Measurements from ENCODE around the gene FSTL4. TPM values are rescaled to one million over a fixed set of nuclear protein-coding genes. Genes with fewer than 3 reads are reported as not detected.

Gene FSTL4
- total RNA-seq, 4 donors from 2014 or later = 0.18 to 0.27 (median 0.20) TPM; not detected in 1

GRCh38 chr5:133334796-133335639 lies 277.3 kb downstream of the FSTL4 start:
- Histone ChIP-seq H3K27ac (no peak overlapping the region), H3K4me3 (no peak overlapping the region), H3K27me3 (no peaks in the 10 kb centered on the region), H3K4me1 (peaks cover 0 to 6% of the 10 kb centered on the region in 2 donors), H3K36me3 (no peaks in the 10 kb centered on the region), H3K9me3 (no peaks in the 10 kb centered on the region)
- intact Hi-C loops (cut with DNase I; ENCODE audit: low total_unique reads) = no loop called here
- DNase-seq = no peak
- in situ Hi-C loops (cut with MboI; ENCODE audit: low sequenced_read_pairs in 4 of 4) = no loop called here
- TF ChIP-seq POLR2A (IDR thresholded peaks at IDR 0.05) = no peak
- TF ChIP-seq CTCF (IDR thresholded peaks at IDR 0.05 in 4 of 5, conservative IDR thresholded peaks at IDR 0.05 in 1 of 5) = no peak
- no peak for ATAC-seq

GRCh38 chr5:133333326-133334150 lies 278.8 kb downstream of the FSTL4 start:
- in situ Hi-C loops (cut with MboI; ENCODE audit: low sequenced_read_pairs in 4 of 4) (no loop called here), intact Hi-C loops (cut with DNase I; ENCODE audit: low total_unique reads) (no loop called here)
- no peak overlapping the region for H3K27ac ChIP-seq
- peaks cover 0 to 6% of the 10 kb centered on the region in 2 donors for H3K4me1 ChIP-seq
- no peaks in the 10 kb centered on the region for H3K36me3 ChIP-seq
- H3K4me3 ChIP-seq = no peak overlapping the region
- ATAC-seq = no peak
- H3K27me3 ChIP-seq = no peaks in the 10 kb centered on the region
- DNase-seq = no peak
- H3K9me3 ChIP-seq = no peaks in the 10 kb centered on the region
- no peak for TF ChIP-seq POLR2A (IDR thresholded peaks at IDR 0.05)
- TF ChIP-seq CTCF (IDR thresholded peaks at IDR 0.05 in 4 of 5, conservative IDR thresholded peaks at IDR 0.05 in 1 of 5) = no peak

DNA sequence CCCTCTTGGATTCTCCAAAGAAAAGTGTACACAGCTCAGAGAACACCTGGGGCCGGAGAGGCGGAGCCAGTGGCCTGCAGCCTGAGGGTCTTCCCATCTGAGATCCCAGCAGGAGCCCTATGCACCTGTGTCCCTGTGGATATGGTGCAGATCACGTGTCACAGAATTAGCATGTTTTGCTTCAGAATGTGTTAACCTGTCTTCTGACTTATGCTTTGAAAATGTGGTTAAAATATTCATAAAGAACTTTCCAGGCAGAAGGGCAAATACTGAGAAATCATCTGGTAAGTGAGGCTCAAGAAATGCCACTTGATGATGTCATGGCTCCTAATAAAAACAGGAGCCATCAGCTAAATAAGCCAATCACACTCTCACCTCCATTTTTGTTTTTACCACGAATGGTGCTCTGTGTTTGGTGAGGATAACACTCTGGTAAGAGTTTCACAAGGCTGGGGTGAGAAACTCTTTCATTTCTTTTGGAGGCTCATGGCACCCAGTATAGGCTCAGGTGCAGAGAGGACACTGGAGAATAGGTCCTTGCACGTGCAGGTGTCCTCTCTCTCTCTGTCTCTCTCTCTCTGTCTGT lies 279.8 kb downstream of the FSTL4 start:
- Histone ChIP-seq H3K27ac (no peak overlapping the region), H3K4me3 (no peak overlapping the region), H3K9me3 (no peaks in the 10 kb centered on the region), H3K27me3 (no peaks in the 10 kb centered on the region), H3K36me3 (no peaks in the 10 kb centered on the region), H3K4me1 (peaks cover 0 to 6% of the 10 kb centered on the region in 2 donors)
- DNase-seq (no peak), ATAC-seq (no peak)
- TF ChIP-seq CTCF (IDR thresholded peaks at IDR 0.05 in 4 of 5, conservative IDR thresholded peaks at IDR 0.05 in 1 of 5) (no peak), POLR2A (IDR thresholded peaks at IDR 0.05) (no peak)
- in situ Hi-C loops (cut with MboI; ENCODE audit: low sequenced_read_pairs in 4 of 4) (no loop called here), intact Hi-C loops (cut with DNase I; ENCODE audit: low total_unique reads) (no loop called here)

DNA sequence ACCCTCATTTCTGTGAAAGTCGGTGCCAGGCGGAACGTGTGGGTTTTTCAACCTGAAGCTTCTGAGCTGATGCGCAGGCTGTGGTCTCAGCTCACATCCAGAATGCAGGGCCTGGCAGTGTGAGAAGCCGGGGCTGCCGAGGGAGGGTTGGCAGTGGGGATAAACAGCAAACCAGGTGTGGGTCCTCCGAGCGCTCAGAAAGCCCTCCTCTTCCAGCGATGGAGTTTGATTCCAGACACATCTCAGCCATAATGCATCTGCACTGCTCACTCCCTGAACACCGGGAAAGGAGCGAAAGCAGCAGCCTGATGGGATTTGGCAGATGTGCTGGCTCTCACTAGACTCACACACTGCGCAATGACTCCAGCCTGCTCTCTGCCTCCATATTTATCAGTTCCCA lies 280.4 kb downstream of the FSTL4 start:
- TF ChIP-seq CTCF (IDR thresholded peaks at IDR 0.05 in 4 of 5, conservative IDR thresholded peaks at IDR 0.05 in 1 of 5) (no peak), POLR2A (IDR thresholded peaks at IDR 0.05) (no peak)
- Histone ChIP-seq H3K4me1 (peaks cover 0 to 6% of the 10 kb centered on the region in 2 donors), H3K27me3 (no peaks in the 10 kb centered on the region), H3K9me3 (no peaks in the 10 kb centered on the region), H3K4me3 (no peak overlapping the region), H3K36me3 (no peaks in the 10 kb centered on the region), H3K27ac (no peak overlapping the region)
- in situ Hi-C loops (cut with MboI; ENCODE audit: low sequenced_read_pairs in 4 of 4) (no loop called here), intact Hi-C loops (cut with DNase I; ENCODE audit: low total_unique reads) (no loop called here)
- no peak for ATAC-seq
- DNase-seq = no peak

All from gastrocnemius medialis (tissue), 4 donors.